Measurements from ENCODE around the gene PRR20A. TPM values are rescaled to one million over a fixed set of nuclear protein-coding genes. Genes with fewer than 3 reads are reported as not detected.
"Not testable (repeated sequence)": the region's sequence is repeated elsewhere in the genome, so short reads cannot be mapped to it uniquely, and the experiment has no call there.

Gene PRR20A
- not detected for polyA plus RNA-seq (ENCODE audit: insufficient read depth in 1 of 5, insufficient read length in 5 of 5, low replicate concordance in 1 of 5)
- long read RNA-seq, donor 1 = 0 reads
- long read RNA-seq, donor 2 = 0 reads
- long read RNA-seq, donor 3 = 0 reads
- long read RNA-seq, donor 4 = 0 reads
- long read RNA-seq, donor 5 = 0 reads
- long read RNA-seq, donor 6 = 0 reads
- long read RNA-seq, donor 7 = 0 reads
- long read RNA-seq, donor 8 = 0 reads

DNA sequence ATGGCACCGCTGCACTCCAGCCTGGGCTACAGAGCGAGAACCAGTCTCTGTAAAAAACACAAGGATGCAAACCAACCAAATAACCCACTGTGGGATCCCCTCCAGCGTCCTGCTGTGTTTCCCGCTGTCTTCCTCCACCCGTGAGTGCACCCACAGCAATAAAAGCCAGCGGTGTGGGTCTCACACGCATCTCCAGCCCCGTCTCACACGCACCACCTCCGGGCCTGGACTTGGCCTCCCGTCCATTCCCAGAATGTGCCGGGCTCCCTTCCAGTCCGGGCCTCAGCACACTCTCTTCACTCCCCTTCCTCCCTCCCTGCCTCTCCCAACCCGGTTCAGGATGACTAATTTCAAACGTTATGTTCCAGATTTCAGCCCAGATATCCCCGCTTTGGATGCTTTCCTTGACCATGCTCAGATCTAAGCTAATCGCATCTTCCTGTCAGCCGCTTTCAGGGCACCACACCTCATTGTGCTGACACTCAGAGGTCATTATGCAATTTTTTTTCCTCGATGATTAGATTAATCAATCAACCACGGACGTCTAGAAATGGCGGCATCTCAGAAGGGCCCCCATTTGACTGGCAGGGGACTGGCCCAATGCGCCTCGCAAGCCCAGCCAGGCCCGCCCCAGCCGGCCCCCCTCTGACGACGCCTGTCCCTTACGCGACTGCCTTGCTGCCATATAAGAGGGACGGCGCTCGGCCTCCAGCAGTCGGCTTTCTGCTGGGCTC is at the start of gene PRR20A:
PRR20A (plus strand) TSS at position 684 of the 734 bp plus-strand sequence. CDS start 387 bp downstream, outside the sequence.
- DNase-seq = not testable (repeated sequence)

- DNase-seq = no peak
Measured at GRCh38 chr13:57114945-57115344, 25.8 kb upstream of the PRR20A start.

DNA sequence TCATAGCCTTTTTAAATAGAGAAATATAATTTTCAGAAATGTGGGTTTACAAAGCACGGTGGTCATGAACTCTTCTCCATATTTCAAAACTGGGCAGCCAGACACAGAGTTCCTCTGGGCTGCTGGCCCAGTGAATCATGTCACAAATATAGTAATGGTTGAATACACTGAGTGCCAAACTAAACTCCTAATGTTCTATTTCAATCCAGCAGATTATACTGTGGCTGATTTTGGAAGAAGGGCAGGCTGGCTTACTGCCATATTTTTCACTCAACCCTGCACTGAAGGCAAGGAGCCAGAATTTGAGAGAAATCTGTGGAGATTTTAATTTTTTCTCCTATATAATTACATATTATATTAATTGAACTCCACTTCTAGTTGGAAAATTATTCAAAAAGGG is 17.0 kb upstream of the PRR20A start:
- peak; percentile 19 to 36 for DNase-seq

DNA sequence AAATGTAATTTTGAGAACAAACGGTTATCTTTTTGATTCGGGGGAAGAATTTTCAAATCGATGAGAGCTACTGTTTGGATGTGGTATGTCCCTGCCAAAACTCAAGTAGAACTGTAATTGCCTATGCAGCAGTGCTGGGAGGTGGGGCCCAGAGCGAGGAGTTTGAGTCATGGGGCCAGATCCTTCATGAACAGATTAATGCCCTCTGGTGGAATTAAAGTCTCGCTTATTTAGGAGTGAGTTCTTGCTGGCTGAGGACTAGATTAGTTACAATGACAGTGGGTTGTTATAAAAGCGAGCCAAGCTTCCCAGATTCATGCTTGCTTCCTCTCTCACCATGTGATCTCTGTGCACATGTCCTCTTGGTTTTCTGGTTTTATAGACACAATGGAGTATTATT is 11.8 kb upstream of the PRR20A start:
- DNase-seq = no peak

DNA sequence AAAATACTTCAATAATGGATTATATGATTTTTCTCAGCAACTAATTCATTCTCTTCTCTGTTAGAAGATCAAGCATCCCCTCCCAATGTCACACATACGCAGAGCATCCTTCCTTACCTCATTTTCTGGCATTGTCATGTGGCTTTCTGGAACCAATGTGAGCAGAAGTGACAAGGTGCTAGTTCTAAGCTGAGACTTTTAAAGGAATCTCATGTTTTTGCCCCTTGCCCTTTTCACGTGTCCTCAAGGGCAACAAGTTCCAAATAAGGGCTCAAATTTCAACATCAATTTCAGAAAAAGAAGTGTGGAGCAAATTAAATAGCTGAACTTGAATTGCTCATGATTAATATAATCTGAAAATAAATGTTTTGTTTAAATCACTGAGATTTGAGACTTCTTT is 4.6 kb upstream of the PRR20A start:
- DNase-seq = no peak

DNA sequence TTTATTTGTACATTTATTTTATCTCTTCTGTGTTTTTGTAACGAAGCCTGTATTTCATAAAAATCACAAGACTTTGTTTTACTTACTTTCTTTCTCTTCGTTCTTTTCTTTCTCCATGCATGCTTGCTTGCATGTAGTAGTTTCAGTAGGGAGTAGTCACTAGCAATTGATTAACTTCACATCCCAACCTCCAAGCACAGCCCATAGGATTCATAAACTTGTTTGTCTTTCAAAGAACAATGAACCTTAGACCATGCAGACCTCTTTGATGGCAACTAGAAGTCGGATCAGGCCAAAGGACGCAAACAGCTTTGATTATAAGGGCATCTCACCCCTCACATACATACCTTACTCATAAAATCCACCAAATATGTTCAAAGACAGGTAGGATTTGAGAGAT is 3.1 kb upstream of the PRR20A start:
- no peak for DNase-seq

- DNase-seq = no peak
Measured at GRCh38 chr13:57138988-57139387, 1.7 kb upstream of the PRR20A start.

- DNase-seq = not testable (repeated sequence)
Measured at GRCh38 chr13:57139781-57140180, 937 bp upstream of the PRR20A start.

DNA sequence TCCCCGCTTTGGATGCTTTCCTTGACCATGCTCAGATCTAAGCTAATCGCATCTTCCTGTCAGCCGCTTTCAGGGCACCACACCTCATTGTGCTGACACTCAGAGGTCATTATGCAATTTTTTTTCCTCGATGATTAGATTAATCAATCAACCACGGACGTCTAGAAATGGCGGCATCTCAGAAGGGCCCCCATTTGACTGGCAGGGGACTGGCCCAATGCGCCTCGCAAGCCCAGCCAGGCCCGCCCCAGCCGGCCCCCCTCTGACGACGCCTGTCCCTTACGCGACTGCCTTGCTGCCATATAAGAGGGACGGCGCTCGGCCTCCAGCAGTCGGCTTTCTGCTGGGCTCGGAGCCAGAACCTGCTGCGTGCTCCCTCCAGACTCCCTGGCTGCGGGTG is 6.5 kb downstream of the PRR20A start, which contains the start of gene PRR20B:
PRR20B (plus strand) TSS at position 301 of the 400 bp plus-strand sequence. CDS start 387 bp downstream, outside the sequence.
- not testable (repeated sequence) for DNase-seq

GRCh38 chr13:57148106-57148505 is 7.4 kb downstream of the PRR20A start:
- DNase-seq = not testable (repeated sequence)

- not testable (repeated sequence) for DNase-seq
Measured at GRCh38 chr13:57153761-57154160, 13.0 kb downstream of the PRR20A start, which contains the start of gene PRR20C. Gene PRR20C, plus strand, starts transcription at chr13:57154061. Its CDS starts 387 bp downstream, at chr13:57154448.

DNA sequence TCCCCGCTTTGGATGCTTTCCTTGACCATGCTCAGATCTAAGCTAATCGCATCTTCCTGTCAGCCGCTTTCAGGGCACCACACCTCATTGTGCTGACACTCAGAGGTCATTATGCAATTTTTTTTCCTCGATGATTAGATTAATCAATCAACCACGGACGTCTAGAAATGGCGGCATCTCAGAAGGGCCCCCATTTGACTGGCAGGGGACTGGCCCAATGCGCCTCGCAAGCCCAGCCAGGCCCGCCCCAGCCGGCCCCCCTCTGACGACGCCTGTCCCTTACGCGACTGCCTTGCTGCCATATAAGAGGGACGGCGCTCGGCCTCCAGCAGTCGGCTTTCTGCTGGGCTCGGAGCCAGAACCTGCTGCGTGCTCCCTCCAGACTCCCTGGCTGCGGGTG is 19.6 kb downstream of the PRR20A start, which contains the start of gene PRR20D:
PRR20D (plus strand) TSS at position 301 of the 400 bp plus-strand sequence. CDS start 387 bp downstream, outside the sequence.
- DNase-seq = not testable (repeated sequence)

DNA sequence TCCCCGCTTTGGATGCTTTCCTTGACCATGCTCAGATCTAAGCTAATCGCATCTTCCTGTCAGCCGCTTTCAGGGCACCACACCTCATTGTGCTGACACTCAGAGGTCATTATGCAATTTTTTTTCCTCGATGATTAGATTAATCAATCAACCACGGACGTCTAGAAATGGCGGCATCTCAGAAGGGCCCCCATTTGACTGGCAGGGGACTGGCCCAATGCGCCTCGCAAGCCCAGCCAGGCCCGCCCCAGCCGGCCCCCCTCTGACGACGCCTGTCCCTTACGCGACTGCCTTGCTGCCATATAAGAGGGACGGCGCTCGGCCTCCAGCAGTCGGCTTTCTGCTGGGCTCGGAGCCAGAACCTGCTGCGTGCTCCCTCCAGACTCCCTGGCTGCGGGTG is 26.2 kb downstream of the PRR20A start, which contains the start of gene PRR20E:
PRR20E (plus strand) TSS at position 301 of the 400 bp plus-strand sequence. CDS start 387 bp downstream, outside the sequence.
- not testable (repeated sequence) for DNase-seq

DNA sequence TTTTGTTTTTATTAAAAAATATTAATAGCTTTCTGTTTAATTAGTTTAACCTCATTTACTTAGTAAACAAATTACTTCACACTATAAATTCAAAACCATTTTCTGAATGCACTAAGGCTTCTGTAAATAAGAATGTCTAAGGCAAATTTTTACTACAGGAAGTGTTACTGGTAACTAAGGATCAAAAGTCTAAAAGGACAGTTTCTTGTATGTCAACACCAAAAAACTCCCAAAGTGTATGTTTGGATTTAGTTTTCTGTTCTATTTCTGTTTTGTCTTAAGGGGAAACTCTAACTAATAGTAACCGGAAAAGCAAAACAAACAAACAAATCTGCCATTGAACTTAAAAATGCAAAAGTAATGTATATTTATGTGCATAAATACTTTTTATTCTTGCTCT is 50.9 kb downstream of the PRR20A start:
- no peak for DNase-seq

Other genes with a start within 250 kb of the PRR20A start
- not detected for gene PRR20B, start 6.6 kb downstream of the PRR20A start, polyA plus RNA-seq (ENCODE audit: insufficient read depth in 1 of 5, insufficient read length in 5 of 5, low replicate concordance in 1 of 5)
- gene PRR20C, start 13.1 kb downstream of the PRR20A start, polyA plus RNA-seq (ENCODE audit: insufficient read depth in 1 of 5, insufficient read length in 5 of 5, low replicate concordance in 1 of 5) = not detected
- not detected for gene PRR20D, start 19.7 kb downstream of the PRR20A start, polyA plus RNA-seq (ENCODE audit: insufficient read depth in 1 of 5, insufficient read length in 5 of 5, low replicate concordance in 1 of 5)
- not detected for gene PRR20E, start 26.3 kb downstream of the PRR20A start, polyA plus RNA-seq (ENCODE audit: insufficient read depth in 1 of 5, insufficient read length in 5 of 5, low replicate concordance in 1 of 5)

Measured in right lung (tissue), 10 donors.